Measurements from ENCODE around the gene KIZ. TPM values are rescaled to one million over a fixed set of nuclear protein-coding genes. Genes with fewer than 3 reads are reported as not detected.

Gene KIZ
- total RNA-seq, 4 donors from 2014 or later: 37.5 to 45.6 (median 41.2) TPM

DNA sequence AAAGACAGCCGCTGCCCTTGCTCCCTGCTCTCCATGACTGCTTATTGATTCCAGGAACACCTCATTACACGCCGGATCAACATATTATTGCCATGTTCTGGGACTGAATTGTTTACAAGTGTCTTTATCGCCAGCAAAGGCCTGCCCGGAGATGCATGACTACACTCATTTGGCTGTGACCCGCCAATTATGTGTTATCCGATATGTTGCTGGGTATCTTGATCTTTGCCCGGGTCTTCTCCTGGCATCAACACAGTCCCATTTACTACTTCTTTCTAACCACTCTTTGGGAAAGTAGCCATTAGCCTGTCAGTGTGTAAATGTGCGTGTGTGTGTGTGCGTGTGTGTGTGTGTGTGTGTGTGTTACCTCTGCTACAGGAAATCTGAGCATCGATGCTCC, 35.2 kb upstream of the KIZ start:
- TF ChIP-seq CTCF (IDR thresholded peaks at IDR 0.05; ENCODE audit: low read depth): no peak

- TF ChIP-seq CTCF (IDR thresholded peaks at IDR 0.05; ENCODE audit: low read depth): no peak
Measured at GRCh38 chr20:21092806-21093205, 33.1 kb upstream of the KIZ start.

GRCh38 chr20:21096321-21097043, 29.4 kb upstream of the KIZ start:
- TF ChIP-seq CTCF (IDR thresholded peaks at IDR 0.05; ENCODE audit: low read depth): no peak

- TF ChIP-seq CTCF (IDR thresholded peaks at IDR 0.05; ENCODE audit: low read depth): no peak
Measured at GRCh38 chr20:21099751-21100577, 25.9 kb upstream of the KIZ start.

DNA sequence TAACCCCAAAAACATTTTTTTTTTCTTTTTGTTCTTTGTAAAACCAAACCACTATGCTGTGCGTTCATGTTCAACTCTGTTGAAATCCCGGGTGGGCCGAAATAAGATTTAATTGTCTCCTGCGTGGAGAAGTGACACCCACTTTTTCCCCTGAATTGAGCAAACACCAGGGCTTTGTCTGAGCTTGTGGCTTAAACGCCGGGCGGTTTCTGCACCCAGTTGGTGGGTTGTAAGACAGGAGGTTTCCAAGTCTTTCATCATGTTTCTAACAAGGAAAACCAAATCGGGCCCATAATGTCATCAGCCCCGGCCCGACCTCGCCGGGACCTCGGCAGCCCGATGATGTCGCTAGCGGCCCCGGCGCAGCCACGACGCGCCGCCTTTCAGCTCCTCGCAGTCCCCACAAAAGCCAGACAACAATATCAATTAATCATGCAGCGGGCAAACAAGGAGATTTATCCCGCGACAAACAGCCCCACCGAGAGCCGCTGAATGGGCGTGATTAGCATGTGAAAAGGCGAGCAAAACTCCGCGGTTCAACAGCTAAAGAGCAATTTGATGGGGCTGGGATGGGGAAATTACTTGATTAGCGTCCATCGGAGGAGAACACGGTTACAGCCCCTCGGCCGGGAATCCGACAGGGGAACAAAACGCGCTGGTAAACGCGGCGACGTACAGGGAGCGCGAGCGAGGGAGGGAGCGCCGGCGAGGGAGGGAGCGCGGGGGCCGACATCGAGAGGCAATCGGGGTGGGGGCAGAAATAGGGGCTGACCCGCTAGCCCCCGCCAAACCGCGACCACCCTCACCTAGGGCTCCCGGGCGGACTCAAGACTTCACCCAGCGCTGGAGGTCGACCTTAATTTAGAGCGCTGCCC, 25.1 kb upstream of the KIZ start:
- no peak for TF ChIP-seq CTCF (IDR thresholded peaks at IDR 0.05; ENCODE audit: low read depth)

GRCh38 chr20:21101453-21101931, 24.4 kb upstream of the KIZ start:
- TF ChIP-seq CTCF (IDR thresholded peaks at IDR 0.05; ENCODE audit: low read depth): no peak
